Mucosa of rectum (tissue), 2 donors: Measurements from ENCODE around the gene ADCY10.
A peak's percentile ranks its signal among the peaks of the same experiment; 100 is the strongest.
"Not testable (repeated sequence)": the region's sequence is repeated elsewhere in the genome, so short reads cannot be mapped to it uniquely, and the experiment has no call there.

ENCODE experiments used
- H3K27ac ChIP-seq, 2 donors: one replicate each; pipeline ENCODE4 v1.7.0; 2013; ENCODE audit warnings: inconsistent platforms in 2 of 2, low read depth in 2 of 2, low read length in 2 of 2
- H3K27me3 ChIP-seq, 2 donors: one replicate each; pipeline ENCODE4 v1.7.0; 2013; ENCODE audit warnings: low read length in 2 of 2; ENCODE audit not compliant: control insufficient read depth in 2 of 2, insufficient read depth in 2 of 2
- H3K36me3 ChIP-seq, 2 donors: one replicate each; pipeline ENCODE4 v1.7.0; 2013; ENCODE audit warnings: low read length in 2 of 2; ENCODE audit not compliant: control insufficient read depth in 2 of 2, insufficient read depth in 2 of 2
- H3K4me1 ChIP-seq, 2 donors: one replicate each; pipeline ENCODE4 v1.7.0; 2013; ENCODE audit warnings: low read length in 2 of 2, mild to moderate bottlenecking in 1 of 2; ENCODE audit not compliant: control insufficient read depth in 2 of 2, insufficient read depth in 2 of 2
- H3K4me3 ChIP-seq, 2 donors: one replicate each; pipeline ENCODE4 v1.7.0; 2013; ENCODE audit warnings: low read length in 2 of 2
- H3K9ac ChIP-seq, 2 donors: one replicate each; pipeline ENCODE4 v1.7.0; 2013; ENCODE audit warnings: low read length in 2 of 2, low read depth in 1 of 2, mild to moderate bottlenecking in 1 of 2
- H3K9me3 ChIP-seq, 2 donors: one replicate each; pipeline ENCODE4 v1.7.0; 2013; ENCODE audit warnings: low read length in 2 of 2; ENCODE audit not compliant: control insufficient read depth in 2 of 2
- donor health status: healthy.
- donor health status: Normal muscosa, but diverticular disease.

The ADCY10 gene

GRCh38 chr1:167820684-167821355 lies 93.1 kb downstream of the ADCY10 start:
- Histone ChIP-seq H3K36me3 (no peaks in the 10 kb centered on the region), H3K4me3 (no peak overlapping the region), H3K27ac (no peak overlapping the region), H3K4me1 (peaks cover 0 to 2% of the 10 kb centered on the region in 2 donors), H3K9me3 (peaks cover 0 to 2% of the 10 kb centered on the region in 2 donors), H3K27me3 (no peaks in the 10 kb centered on the region), H3K9ac (no peak overlapping the region)

GRCh38 chr1:167819849-167820683 lies 93.9 kb downstream of the ADCY10 start:
- H3K9me3 ChIP-seq: peaks cover 0 to 8% of the 10 kb centered on the region in 2 donors
- H3K4me1 ChIP-seq: peaks cover 0 to 2% of the 10 kb centered on the region in 2 donors
- H3K27ac ChIP-seq: peak overlapping the region in 1 of 2 donors; percentile 46
- H3K36me3 ChIP-seq: no peaks in the 10 kb centered on the region
- H3K4me3 ChIP-seq: peak overlapping the region; percentile 31 to 50
- H3K27me3 ChIP-seq: no peaks in the 10 kb centered on the region
- peak overlapping the region in 1 of 2 donors; percentile 52 for H3K9ac ChIP-seq

GRCh38 chr1:167815650-167816049 lies 98.3 kb downstream of the ADCY10 start:
- Histone ChIP-seq H3K27me3 (no peaks in the 10 kb centered on the region), H3K4me3 (no peak overlapping the region), H3K9ac (no peak overlapping the region), H3K36me3 (no peaks in the 10 kb centered on the region), H3K9me3 (peaks cover 3 to 12% of the 10 kb centered on the region in 2 donors), H3K27ac (no peak overlapping the region), H3K4me1 (no peaks in the 10 kb centered on the region)

GRCh38 chr1:167812972-167813371 lies 101.0 kb downstream of the ADCY10 start:
- Histone ChIP-seq H3K9me3 (peaks cover 3 to 12% of the 10 kb centered on the region in 2 donors), H3K27me3 (no peaks in the 10 kb centered on the region), H3K9ac (no peak overlapping the region), H3K4me3 (no peak overlapping the region), H3K4me1 (no peaks in the 10 kb centered on the region), H3K36me3 (no peaks in the 10 kb centered on the region), H3K27ac (no peak overlapping the region)

- Histone ChIP-seq H3K36me3 (no peaks in the 10 kb centered on the region), H3K4me3 (no peak overlapping the region), H3K9ac (no peak overlapping the region), H3K27ac (no peak overlapping the region), H3K27me3 (no peaks in the 10 kb centered on the region), H3K9me3 (peaks cover 3 to 4% of the 10 kb centered on the region in 2 donors), H3K4me1 (no peaks in the 10 kb centered on the region)
These were observed 105.2 kb downstream of the ADCY10 start for GRCh38 chr1:167808690-167809089.

- H3K27ac ChIP-seq: no peak overlapping the region
- H3K27me3 ChIP-seq: no peaks in the 10 kb centered on the region
- H3K36me3 ChIP-seq: no peaks in the 10 kb centered on the region
- peaks cover 0 to 1% of the 10 kb centered on the region in 2 donors for H3K9me3 ChIP-seq
- H3K4me1 ChIP-seq: peaks cover 0 to 2% of the 10 kb centered on the region in 2 donors
- H3K9ac ChIP-seq: no peak overlapping the region
- H3K4me3 ChIP-seq: no peak overlapping the region
These were observed 105.8 kb downstream of the ADCY10 start for GRCh38 chr1:167808104-167808503.

- not testable (repeated sequence) for H3K4me1 ChIP-seq, H3K9ac ChIP-seq
These were observed 107.3 kb downstream of the ADCY10 start for GRCh38 chr1:167806676-167807075.

GRCh38 chr1:167806235-167806634 lies 107.7 kb downstream of the ADCY10 start:
- H3K9me3 ChIP-seq, H3K4me3 ChIP-seq, H3K27me3 ChIP-seq, H3K27ac ChIP-seq, H3K36me3 ChIP-seq, H3K9ac ChIP-seq, H3K4me1 ChIP-seq: not testable (repeated sequence)

More at GRCh38 chr1:167806676-167807075, 107.3 kb downstream of the ADCY10 start:
- H3K27ac ChIP-seq, H3K9me3 ChIP-seq, H3K36me3 ChIP-seq, H3K4me3 ChIP-seq, H3K27me3 ChIP-seq: not testable (repeated sequence)

- Histone ChIP-seq H3K4me1 (peaks cover 0 to 3% of the 10 kb centered on the region in 2 donors), H3K27me3 (no peaks in the 10 kb centered on the region), H3K4me3 (no peak overlapping the region), H3K36me3 (no peaks in the 10 kb centered on the region), H3K9me3 (no peaks in the 10 kb centered on the region), H3K27ac (no peak overlapping the region), H3K9ac (no peak overlapping the region)
These were observed 108.8 kb downstream of the ADCY10 start for GRCh38 chr1:167805041-167805556.
